Measurements from ENCODE around the gene RELA. TPM values are rescaled to one million over a fixed set of nuclear protein-coding genes. Genes with fewer than 3 reads are reported as not detected.
A peak's percentile ranks its signal among the peaks of the same experiment; 100 is the strongest.
"Not testable (repeated sequence)": the region's sequence is repeated elsewhere in the genome, so short reads cannot be mapped to it uniquely, and the experiment has no call there.

Gene RELA
- total RNA-seq, 2 donors from 2014 or later = 302 to 378 TPM

DNA sequence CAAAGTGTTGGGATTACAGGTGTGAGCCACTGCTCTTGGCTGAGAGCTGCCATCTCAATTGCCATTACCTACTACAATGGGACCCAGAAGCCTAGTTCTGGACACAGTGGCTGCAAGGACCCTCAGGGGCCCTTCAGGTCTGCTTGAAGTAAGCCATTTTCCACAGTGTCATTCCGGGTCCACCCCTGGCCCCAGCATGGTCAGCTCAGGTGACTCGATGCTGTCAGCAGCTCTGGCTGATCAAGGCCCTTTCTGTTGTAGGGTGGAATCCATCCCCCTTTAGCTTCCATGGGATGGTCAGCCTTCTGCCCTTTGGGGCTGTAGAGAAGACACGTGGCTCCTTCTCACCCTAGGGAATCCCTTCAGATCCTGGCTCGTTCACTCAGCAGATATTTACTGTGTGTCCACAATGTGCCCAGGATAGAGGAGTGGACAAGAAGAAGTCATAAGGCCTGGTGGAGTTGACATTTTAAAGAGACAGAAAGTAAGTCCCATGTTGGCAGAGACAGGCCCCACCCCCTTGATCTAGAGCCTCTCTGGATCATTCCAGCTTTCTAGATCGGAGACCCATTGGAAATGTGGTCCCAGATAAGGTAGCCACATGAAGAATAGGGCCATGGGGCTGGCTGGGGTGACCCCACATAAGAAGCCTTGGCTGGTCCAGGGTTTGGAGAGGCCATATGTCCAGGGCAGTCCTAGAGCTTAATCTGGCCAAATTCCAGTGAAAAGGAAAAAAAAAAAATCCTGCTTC, 34.3 kb upstream of the RELA start:
- Mint-ChIP-seq H3K27me3 (peaks cover 4% of the 10 kb centered on the region), H3K27ac (no peak overlapping the region), H3K4me1 (peaks cover 2% of the 10 kb centered on the region), H3K36me3 (ENCODE audit: low read depth) (peaks cover 2% of the 10 kb centered on the region), H3K4me3 (no peak overlapping the region)
- no peaks in the 10 kb centered on the region for H3K9me3 ChIP-seq (ENCODE audit: control insufficient read depth, low read length, poor library complexity, severe bottlenecking)
- ATAC-seq (no peak), DNase-seq (no peak)

DNA sequence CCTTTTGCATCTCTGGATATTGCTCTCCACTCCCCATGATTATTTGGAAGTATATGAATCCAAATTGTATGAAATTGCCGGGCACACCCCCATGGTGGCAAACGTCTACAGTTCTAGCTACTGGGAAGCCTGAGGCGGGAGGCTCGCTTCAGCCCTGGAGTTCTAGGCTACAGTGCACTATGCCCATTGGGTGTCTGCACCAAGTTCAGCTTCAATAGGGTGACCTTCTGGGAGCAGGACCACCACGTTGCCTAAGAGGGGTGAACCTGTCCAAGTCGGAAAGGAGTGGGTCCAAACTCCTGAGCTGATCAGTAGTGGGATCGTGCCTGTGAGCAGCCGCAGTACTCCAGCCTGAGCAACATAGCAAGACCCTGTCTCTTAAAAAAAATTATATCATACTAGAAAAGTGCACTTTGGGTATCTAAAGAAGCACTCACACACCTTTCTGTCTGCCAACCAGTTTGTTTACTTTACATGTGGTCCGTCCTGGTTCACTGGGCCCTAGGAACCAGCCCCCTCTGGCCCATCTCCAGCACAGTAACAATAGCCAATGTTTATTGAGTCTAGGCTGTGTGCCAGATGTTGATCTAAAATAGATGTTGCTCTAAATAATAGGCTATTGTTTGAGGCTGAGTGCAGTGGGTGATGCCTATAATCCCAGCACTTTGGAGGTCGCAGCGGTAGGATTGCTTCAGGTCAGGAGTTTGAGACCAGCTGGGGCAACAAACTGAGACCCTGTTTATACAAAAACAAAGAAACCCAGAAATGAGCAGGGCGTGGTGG, 32.9 kb upstream of the RELA start:
- no peak for DNase-seq
- Mint-ChIP-seq H3K27me3 (peaks cover 4% of the 10 kb centered on the region), H3K36me3 (ENCODE audit: low read depth) (peaks cover 2% of the 10 kb centered on the region), H3K4me3 (no peak overlapping the region), H3K4me1 (peaks cover 2% of the 10 kb centered on the region), H3K27ac (no peak overlapping the region)
- H3K9me3 ChIP-seq (ENCODE audit: control insufficient read depth, low read length, poor library complexity, severe bottlenecking) = no peaks in the 10 kb centered on the region
- ATAC-seq = no peak

DNA sequence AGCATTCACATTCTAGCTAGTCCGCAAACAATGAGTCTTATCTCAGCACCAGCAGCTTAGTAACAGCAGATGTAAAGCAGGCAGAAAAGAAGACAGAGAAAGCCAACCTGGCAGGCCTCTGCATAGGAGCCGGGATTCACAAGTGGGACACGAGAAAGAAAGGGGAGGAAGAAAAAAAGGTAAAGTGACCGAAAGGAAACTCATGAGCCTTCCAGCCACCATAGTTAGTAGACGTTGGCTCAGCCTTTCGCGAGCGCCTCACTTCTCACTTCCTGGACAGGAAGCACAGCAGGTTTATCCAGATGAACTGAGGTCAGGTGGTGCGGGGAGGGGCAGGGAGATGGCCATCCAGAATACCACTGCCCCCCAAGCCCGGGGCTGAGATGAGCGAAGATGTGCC, 29.7 kb upstream of the RELA start:
- DNase-seq = no peak
- peaks cover 2% of the 10 kb centered on the region for H3K36me3 Mint-ChIP-seq (ENCODE audit: low read depth)
- no peaks in the 10 kb centered on the region for H3K9me3 ChIP-seq (ENCODE audit: control insufficient read depth, low read length, poor library complexity, severe bottlenecking)
- ATAC-seq = no peak
- H3K4me1 Mint-ChIP-seq = peaks cover 2% of the 10 kb centered on the region
- no peak overlapping the region for H3K4me3 Mint-ChIP-seq
- no peaks in the 10 kb centered on the region for H3K27me3 Mint-ChIP-seq
- H3K27ac Mint-ChIP-seq = no peak overlapping the region

DNA sequence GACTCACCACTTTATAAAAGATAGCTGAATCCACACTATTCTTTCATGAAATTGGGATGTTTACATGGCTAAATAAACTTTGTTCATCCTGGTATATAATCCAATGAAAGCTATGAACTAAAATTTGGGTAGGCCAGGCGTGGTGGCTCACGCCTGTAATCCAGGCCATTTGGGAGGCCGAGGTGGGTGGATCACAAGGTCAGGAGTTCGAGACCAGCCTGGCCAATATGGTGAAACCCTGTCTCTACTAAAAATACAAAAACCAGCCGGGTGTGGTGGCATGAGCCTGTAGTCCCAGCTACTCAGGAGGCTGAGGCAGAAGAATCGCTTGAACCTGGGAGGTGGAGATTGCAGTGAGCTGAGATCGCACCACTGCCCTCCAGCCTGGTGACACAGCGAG, 29.1 kb upstream of the RELA start:
- H3K4me3 Mint-ChIP-seq; DNase-seq; H3K27ac Mint-ChIP-seq; H3K27me3 Mint-ChIP-seq; H3K4me1 Mint-ChIP-seq; ATAC-seq; H3K36me3 Mint-ChIP-seq (ENCODE audit: low read depth); H3K9me3 ChIP-seq (ENCODE audit: control insufficient read depth, low read length, poor library complexity, severe bottlenecking): not testable (repeated sequence)

DNA sequence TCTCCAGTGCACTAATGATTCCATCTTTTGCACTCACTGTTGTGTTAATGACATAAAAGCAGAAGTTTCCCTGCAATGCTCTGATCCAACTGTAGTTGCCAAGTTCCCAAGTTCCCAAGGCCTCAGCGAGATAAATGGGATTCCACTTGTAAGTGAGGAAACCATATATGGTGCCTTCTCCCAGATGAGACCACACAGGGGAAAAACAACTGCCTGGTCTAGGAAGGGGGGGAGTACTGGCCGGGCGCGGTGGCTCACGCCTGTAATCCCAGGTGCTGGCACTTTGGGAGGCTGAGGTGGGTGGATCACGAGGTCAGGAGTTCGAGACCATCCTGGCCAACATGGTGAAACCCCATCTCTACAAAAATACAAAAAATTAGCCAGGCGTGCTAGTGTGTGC, 23.3 kb upstream of the RELA start:
- DNase-seq = no peak
- Mint-ChIP-seq H3K36me3 (ENCODE audit: low read depth) (no peaks in the 10 kb centered on the region), H3K4me1 (no peaks in the 10 kb centered on the region), H3K27ac (no peak overlapping the region), H3K4me3 (no peak overlapping the region), H3K27me3 (peaks cover 19% of the 10 kb centered on the region)
- H3K9me3 ChIP-seq (ENCODE audit: control insufficient read depth, low read length, poor library complexity, severe bottlenecking) = no peaks in the 10 kb centered on the region
- no peak for ATAC-seq

DNA sequence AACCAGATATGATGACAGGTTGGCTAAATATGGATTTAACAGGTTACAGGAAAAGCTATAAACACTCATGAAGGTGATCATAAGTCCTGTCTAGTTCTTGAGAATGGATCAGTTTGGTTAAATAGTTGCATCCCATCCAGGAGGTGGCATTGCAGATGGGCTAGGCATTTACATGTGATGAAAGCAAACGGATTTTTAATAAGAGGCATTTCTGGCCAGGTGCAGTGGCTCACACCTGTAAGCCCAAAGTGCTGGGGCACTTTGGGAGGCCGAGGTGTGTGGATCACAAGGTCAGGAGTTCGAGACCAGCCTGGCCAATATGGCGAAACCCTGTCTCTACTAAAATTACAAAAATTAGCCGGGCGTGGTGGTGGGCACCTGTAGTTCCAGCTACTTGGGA, 20.8 kb upstream of the RELA start:
- not testable (repeated sequence) for H3K27ac Mint-ChIP-seq; ATAC-seq; DNase-seq; H3K36me3 Mint-ChIP-seq (ENCODE audit: low read depth); H3K4me1 Mint-ChIP-seq; H3K4me3 Mint-ChIP-seq; H3K9me3 ChIP-seq (ENCODE audit: control insufficient read depth, low read length, poor library complexity, severe bottlenecking)
- H3K27me3 Mint-ChIP-seq = peaks cover 19% of the 10 kb centered on the region

DNA sequence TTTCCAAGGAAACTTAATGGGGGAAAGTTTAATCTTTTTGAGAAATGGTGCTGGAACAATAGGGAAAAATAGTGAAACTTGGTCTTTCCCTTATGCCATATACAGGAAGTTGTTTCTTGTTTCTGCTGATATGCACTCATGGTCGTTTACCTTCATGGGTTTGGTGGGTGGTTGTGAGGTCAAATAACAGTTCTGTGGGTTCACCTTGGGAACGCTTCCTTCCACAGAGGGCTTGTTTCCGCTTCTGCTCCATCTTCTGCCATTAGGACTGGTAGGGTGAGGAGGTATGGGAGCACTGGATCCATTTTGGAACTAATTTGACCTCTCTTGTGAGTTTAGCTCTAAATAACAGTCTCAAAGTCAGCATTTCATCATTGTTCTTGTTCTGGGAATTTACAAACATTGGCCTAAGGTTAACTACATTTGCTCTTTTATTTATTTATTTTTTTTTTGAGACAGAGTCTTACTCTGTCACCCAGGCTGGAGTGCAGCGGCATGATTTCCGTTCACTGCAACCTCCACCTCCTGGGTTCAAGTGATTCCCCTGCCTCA, 17.6 kb upstream of the RELA start:
- no peak for ATAC-seq
- no peaks in the 10 kb centered on the region for H3K36me3 Mint-ChIP-seq (ENCODE audit: low read depth)
- peaks cover 14% of the 10 kb centered on the region for H3K27me3 Mint-ChIP-seq
- H3K4me3 Mint-ChIP-seq = no peak overlapping the region
- no peak for DNase-seq
- H3K4me1 Mint-ChIP-seq = no peaks in the 10 kb centered on the region
- H3K27ac Mint-ChIP-seq = no peak overlapping the region
- H3K9me3 ChIP-seq (ENCODE audit: control insufficient read depth, low read length, poor library complexity, severe bottlenecking) = no peaks in the 10 kb centered on the region

DNA sequence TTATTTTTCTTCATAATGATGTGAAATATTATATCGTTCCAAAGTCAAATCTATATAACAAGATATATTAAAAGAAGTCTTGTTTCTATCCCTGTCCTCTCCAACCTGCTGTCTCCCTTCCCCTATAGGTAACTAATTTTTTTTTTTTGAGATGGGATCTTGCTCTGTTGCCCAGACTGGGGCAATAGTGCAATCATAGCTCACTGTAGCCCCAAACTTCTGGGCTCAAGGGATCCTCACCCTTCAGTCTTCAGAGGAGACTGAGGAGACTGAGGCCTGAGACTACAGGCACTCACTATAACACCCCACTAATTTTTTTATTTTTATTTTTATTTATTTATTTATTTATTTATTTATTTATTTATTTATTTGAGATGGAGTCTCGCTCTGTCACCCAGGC, 10.3 kb upstream of the RELA start:
- no peak overlapping the region for H3K27ac Mint-ChIP-seq
- DNase-seq = no peak
- H3K4me3 Mint-ChIP-seq = no peak overlapping the region
- no peaks in the 10 kb centered on the region for H3K27me3 Mint-ChIP-seq
- no peaks in the 10 kb centered on the region for H3K4me1 Mint-ChIP-seq
- no peaks in the 10 kb centered on the region for H3K36me3 Mint-ChIP-seq (ENCODE audit: low read depth)
- H3K9me3 ChIP-seq (ENCODE audit: control insufficient read depth, low read length, poor library complexity, severe bottlenecking) = no peaks in the 10 kb centered on the region
- ATAC-seq = no peak

DNA sequence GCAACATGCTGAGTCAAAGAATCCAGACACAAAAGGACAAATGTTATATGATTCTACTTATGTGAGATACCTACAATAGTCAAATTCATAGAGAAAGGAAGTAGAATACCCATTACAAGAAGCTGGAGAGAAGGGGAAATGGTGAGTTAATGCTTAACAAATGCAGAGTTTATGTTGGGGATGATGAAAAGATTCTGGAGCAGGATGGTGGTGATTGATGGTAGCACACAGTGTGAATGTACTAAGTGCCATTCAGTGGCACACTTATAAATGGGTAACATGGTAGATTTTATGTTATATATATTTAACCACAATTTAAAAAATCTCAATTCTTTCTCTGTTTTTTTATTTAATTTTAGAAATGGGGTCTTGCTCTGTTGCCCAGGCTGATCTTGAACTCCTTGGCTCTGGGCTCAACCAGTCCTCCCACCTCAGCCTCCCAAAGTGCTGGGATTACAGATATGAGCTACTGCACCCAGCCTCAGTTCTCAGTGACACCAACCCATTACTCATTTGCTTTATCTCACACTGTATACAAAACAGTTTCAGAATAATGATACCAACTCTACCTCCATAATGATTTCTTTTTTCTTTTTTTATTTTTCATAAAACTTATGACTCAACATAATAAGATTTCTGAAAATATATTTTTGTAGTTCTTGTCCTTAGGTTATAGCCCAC, 9.6 kb upstream of the RELA start:
- Mint-ChIP-seq H3K4me1 (no peaks in the 10 kb centered on the region), H3K4me3 (no peak overlapping the region), H3K36me3 (ENCODE audit: low read depth) (no peaks in the 10 kb centered on the region), H3K27me3 (no peaks in the 10 kb centered on the region), H3K27ac (no peak overlapping the region)
- no peaks in the 10 kb centered on the region for H3K9me3 ChIP-seq (ENCODE audit: control insufficient read depth, low read length, poor library complexity, severe bottlenecking)
- DNase-seq = no peak
- ATAC-seq = no peak

DNA sequence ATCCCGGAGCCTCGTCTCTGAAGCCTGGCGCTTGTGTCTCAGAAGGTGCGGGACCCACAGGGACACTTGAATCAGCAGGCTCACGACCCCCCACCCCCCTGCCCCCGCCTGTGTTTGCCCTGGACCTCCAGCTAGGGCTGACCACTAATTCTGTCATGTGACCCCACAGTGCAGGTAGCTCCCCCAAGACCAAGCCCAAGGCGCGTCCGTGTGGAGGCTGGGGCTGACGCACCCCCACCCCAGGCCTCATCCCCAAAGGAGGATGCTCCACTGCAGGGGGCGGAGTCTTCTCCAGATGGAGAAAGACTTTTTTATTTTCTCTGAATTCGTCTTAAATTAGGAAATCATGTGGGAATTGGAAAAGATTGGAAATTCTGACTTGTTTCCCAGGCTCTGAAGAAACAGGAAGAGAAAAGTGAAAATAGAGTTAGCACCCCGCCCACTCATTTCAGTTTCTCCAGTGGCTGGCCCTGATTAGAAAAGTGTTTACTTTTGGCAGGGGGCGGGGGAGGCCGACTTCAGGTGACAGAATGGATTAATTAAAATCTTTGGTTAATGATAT, 1.0 kb upstream of the RELA start:
- peak in 1 of 3 donors; percentile 26 for DNase-seq
- H3K4me1 Mint-ChIP-seq = peaks cover 23% of the 10 kb centered on the region
- H3K27ac Mint-ChIP-seq = peak overlapping the region; percentile 96
- peaks cover 13% of the 10 kb centered on the region for H3K36me3 Mint-ChIP-seq (ENCODE audit: low read depth)
- H3K9me3 ChIP-seq (ENCODE audit: control insufficient read depth, low read length, poor library complexity, severe bottlenecking) = no peaks in the 10 kb centered on the region
- H3K4me3 Mint-ChIP-seq = peak overlapping the region; percentile 90
- H3K27me3 Mint-ChIP-seq = no peaks in the 10 kb centered on the region
- peak; percentile 13 for ATAC-seq

DNA sequence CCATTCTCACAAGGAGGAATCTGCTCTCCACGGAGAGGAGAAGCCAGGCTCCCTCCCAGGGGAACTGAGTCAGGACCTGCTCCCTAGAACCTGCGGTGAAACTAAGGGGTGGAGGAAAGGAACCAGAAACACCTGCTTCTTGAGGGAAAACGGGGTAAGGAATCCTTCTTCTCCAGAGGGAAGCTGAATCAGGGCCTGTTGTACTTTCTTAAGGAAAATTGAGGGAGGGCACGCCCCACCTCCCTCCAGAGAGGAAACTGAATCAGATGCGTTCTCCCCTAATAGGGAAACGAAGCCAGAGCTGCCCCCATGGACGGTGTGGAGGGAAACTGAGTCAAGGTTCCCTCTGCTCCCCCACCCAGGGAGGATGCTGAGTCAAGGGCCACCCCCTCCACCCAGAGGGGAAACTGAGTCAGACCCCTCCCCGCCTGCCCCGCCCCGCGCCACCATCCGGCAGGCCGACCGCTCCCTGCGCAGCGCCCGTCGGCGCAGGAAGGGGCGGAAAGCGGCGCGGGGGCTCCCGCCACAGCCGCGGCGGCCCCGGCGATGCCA, 393 bp downstream of the RELA start:
- Mint-ChIP-seq H3K4me1 (peaks cover 26% of the 10 kb centered on the region), H3K27me3 (no peaks in the 10 kb centered on the region), H3K4me3 (peak overlapping the region; percentile 90), H3K27ac (peak overlapping the region; percentile 83), H3K36me3 (ENCODE audit: low read depth) (peaks cover 13% of the 10 kb centered on the region)
- DNase-seq (no peak), ATAC-seq (no peak)
- H3K9me3 ChIP-seq (ENCODE audit: control insufficient read depth, low read length, poor library complexity, severe bottlenecking) = no peaks in the 10 kb centered on the region

DNA sequence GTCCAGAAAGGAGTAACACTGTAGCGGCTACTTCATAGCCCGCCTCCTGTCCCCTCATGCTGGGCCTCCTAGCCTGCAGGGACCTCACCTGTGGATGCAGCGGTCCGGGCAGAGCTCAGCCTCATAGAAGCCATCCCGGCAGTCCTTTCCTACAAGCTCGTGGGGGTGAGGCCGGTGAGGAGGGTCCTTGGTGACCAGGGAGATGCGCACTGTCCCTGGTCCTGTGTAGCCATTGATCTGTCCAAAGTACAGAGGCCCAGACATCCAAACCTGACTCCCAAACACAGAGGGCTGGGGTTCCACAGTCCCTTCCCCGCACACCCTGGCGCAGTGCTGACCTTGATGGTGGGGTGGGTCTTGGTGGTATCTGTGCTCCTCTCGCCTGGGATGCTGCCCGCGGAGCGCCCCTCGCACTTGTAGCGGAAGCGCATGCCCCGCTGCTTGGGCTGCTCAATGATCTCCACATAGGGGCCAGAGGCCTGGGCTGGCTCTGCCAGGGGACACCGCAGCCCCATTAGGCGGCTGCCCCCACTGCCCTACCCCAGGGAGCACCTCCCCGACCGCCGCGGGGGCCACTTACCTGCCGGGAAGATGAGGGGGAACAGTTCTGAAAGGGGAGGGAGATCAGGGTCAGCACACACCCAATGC, 993 bp downstream of the RELA start:
- no peak for ATAC-seq
- Mint-ChIP-seq H3K27ac (peak overlapping the region; percentile 83), H3K36me3 (ENCODE audit: low read depth) (peaks cover 13% of the 10 kb centered on the region), H3K27me3 (no peaks in the 10 kb centered on the region), H3K4me1 (peaks cover 30% of the 10 kb centered on the region), H3K4me3 (peak overlapping the region; percentile 90)
- DNase-seq = peak in 1 of 3 donors; percentile 6
- H3K9me3 ChIP-seq (ENCODE audit: control insufficient read depth, low read length, poor library complexity, severe bottlenecking) = no peaks in the 10 kb centered on the region
